ENCODE results near the gene CSKMT. TPM values are rescaled to one million over a fixed set of nuclear protein-coding genes. Genes with fewer than 3 reads are reported as not detected.
A peak's percentile ranks its signal among the peaks of the same experiment; 100 is the strongest.

CSKMT gene
- total RNA-seq, 2 donors from 2014 or later = 9.4 to 27.0 TPM

DNA sequence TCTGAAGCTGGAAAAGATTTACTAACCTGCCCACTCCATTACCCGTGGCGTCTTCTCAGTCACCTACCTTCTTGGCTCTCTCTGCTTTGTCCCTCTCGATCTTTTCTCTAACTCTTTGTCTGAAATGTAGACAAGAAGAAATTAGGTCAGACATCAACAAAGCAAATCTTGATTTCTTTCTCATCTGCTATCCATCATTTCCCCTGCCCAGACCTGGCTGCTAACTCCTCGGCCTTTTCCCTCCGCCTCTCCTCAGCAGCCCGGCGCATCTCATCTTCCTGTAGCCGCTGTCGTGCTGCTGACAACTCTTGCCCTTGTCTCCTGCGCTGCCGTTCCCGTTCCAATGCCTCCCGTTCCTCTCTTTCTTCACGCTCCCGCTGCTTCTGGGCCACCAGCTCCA lies 12.6 kb downstream of the CSKMT start:
- no peak overlapping the region for H3K27ac ChIP-seq
- intact Hi-C loops (cut with DNase I) = no loop called here

GRCh38 chr11:62678433-62678769 lies 13.3 kb downstream of the CSKMT start:
- no peak for DNase-seq
- no peaks in the 10 kb centered on the region for H3K9me3 ChIP-seq
- peak overlapping the region; percentile 87 for H3K27ac ChIP-seq
- no peaks in the 10 kb centered on the region for H3K36me3 ChIP-seq
- no peaks in the 10 kb centered on the region for H3K27me3 ChIP-seq
- TF ChIP-seq CTCF (IDR thresholded peaks at IDR 0.05) = no peak
- intact Hi-C loops (cut with DNase I) = no loop called here
- peaks cover 11% of the 10 kb centered on the region for H3K4me1 ChIP-seq
- peak overlapping the region; percentile 100 for H3K4me3 ChIP-seq
- H3K9ac ChIP-seq (ENCODE audit: low read depth in 2 of 2, low read length in 2 of 2) = peak overlapping the region; percentile 95 to 97

More for the DNA sequence above, 12.6 kb downstream of the CSKMT start:
- peaks cover 14% of the 10 kb centered on the region for H3K4me1 ChIP-seq
- H3K36me3 ChIP-seq = no peaks in the 10 kb centered on the region
- DNase-seq = no peak
- H3K9me3 ChIP-seq = no peaks in the 10 kb centered on the region
- no peaks in the 10 kb centered on the region for H3K27me3 ChIP-seq
- TF ChIP-seq CTCF (IDR thresholded peaks at IDR 0.05) = no peak
- peak overlapping the region in 1 of 2 donors; percentile 97 for H3K9ac ChIP-seq (ENCODE audit: low read depth in 2 of 2, low read length in 2 of 2)
- peak overlapping the region; percentile 100 for H3K4me3 ChIP-seq

- peak within 1 kb of the TSS; percentile 87 for H3K27ac ChIP-seq
- peak; percentile 95 for DNase-seq
- H3K4me3 ChIP-seq = peak within 1 kb of the TSS; percentile 100
- no peaks in the 10 kb centered on the region for H3K36me3 ChIP-seq
- intact Hi-C loops (cut with DNase I) = no loop called here
- TF ChIP-seq CTCF (IDR thresholded peaks at IDR 0.05) = no peak
- peaks cover 11% of the 10 kb centered on the region for H3K4me1 ChIP-seq
- peak within 1 kb of the TSS; percentile 95 to 97 for H3K9ac ChIP-seq (ENCODE audit: low read depth in 2 of 2, low read length in 2 of 2)
- no peaks in the 10 kb centered on the region for H3K27me3 ChIP-seq
- no peaks in the 10 kb centered on the region for H3K9me3 ChIP-seq
These were observed 13.9 kb downstream of the CSKMT start, which contains the start of gene UBXN1 for GRCh38 chr11:62678770-62679696. Gene UBXN1, minus strand, starts transcription at chr11:62679073. Its CDS starts 150 bp downstream, at chr11:62678923.

DNA sequence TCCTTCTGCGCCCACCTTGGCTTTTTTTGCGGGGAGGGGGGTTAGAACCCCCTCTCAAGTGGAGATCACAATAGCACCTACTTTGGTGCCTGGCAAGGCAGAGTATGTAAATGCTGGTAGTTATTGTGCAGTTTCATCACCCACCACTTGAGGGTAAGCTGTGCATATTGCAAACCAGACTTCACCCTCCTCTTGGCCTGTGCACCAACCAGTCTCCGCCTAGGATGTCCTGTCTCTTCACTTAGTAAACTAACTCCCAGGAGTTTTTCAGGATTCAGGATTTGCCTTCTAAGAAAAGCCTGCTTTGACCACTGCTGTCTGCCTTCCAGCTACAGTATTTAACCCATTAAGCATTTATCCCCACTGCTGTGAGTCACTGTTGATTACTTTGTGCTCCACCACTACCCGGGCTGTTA lies 15.7 kb downstream of the CSKMT start:
- Histone ChIP-seq H3K36me3 (no peaks in the 10 kb centered on the region), H3K4me1 (peaks cover 11% of the 10 kb centered on the region), H3K27me3 (no peaks in the 10 kb centered on the region), H3K4me3 (no peak overlapping the region), H3K9ac (ENCODE audit: low read depth in 2 of 2, low read length in 2 of 2) (peak overlapping the region in 1 of 2 donors; percentile 56), H3K9me3 (no peaks in the 10 kb centered on the region), H3K27ac (no peak overlapping the region)
- peak; percentile 27 for TF ChIP-seq CTCF (IDR thresholded peaks at IDR 0.05)
- intact Hi-C loops (cut with DNase I) = no loop called here
- peak; percentile 59 for DNase-seq

- intact Hi-C loops (cut with DNase I) = no loop called here
- no peak for TF ChIP-seq CTCF (IDR thresholded peaks at IDR 0.05)
These were observed 17.4 kb downstream of the CSKMT start for GRCh38 chr11:62682518-62682917.

More at GRCh38 chr11:62682518-62682917, 17.4 kb downstream of the CSKMT start:
- no peak for DNase-seq
- H3K4me1 ChIP-seq = peaks cover 8% of the 10 kb centered on the region
- no peak overlapping the region for H3K4me3 ChIP-seq
- H3K27ac ChIP-seq = no peak overlapping the region
- no peaks in the 10 kb centered on the region for H3K27me3 ChIP-seq
- H3K9ac ChIP-seq (ENCODE audit: low read depth in 2 of 2, low read length in 2 of 2) = no peak overlapping the region
- H3K36me3 ChIP-seq = no peaks in the 10 kb centered on the region
- no peaks in the 10 kb centered on the region for H3K9me3 ChIP-seq

All from colonic mucosa (tissue), 4 donors.